NCI-H1417 treated with DMSO at 0.1 percent for 48 hours (cell line): ENCODE results near the gene SNED1.

Experiments
- DNase-seq: peaks from one replicate; lab custom pipeline; 2025; lab: John Stamatoyannopoulos, UW

SNED1 gene

DNA sequence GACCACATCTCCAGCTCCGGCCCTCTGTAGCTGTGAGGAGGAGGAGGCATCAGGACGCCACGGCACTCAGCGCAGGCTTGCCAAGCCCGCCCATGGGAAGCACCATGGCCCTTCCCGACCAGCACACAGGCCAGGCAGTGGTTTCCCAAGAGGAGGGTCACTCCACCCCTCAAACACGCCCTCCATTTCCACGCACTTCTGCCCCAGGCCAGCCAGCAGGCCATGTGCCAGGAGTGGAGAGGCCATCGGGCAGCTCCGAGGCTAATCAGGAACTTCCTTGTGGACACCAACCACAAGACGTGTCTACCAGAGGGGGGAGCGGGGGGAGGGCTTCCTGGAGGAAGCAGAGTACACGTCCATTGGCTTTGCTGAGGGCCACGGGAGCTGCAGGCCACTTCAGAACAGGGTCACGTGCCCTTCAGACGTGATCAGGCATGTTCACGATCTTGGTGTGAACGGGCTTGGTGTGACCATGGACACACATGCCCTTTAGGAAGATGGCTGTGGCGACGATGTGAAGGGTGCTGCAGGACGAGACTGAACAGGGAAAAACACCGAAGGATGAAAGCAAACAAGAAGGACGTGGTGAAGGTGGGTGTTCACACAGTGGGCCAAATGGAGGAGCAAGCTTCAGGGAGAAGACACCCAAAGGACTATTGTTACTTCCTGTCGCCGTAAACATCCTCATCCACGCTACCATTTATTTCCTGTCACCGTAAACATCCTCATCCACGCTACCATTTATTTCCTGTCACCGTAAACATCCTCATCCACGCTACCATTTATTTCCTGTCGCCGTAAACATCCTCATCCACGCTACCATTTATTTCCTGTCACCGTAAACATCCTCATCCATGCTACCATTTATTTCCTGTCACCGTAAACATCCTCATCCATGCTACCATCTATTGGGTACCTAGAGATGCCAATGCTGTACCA is 110.1 kb downstream of the SNED1 start:
- no peak for DNase-seq

GRCh38 chr2:241109210-241110088 is 111.0 kb downstream of the SNED1 start:
- no peak for DNase-seq

DNA sequence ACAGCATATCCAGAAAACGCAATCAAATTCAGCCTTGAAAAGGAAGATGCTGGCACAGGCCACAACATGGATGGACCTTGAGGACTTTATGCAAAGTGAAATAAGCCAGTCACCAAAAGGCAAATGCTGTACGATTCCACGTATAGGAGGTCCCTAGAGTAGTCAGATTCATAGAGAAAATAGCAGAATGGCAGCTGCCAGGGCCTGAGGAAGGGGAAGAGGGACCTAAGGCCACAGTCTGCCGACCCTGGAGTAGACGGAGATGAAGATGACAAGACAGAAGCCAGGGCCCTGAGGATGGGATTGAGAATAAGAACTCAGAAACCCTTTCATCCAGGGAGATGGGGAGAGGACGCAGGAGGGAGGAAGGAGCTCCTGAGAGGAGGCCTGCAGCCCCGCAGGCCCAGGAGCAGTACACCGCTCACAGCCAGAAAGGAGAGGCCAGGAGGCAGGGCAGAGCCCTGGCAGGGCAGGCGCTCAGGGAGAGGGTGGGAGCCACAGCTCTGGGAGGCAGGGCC is 111.7 kb downstream of the SNED1 start:
- no peak for DNase-seq

- no peak for DNase-seq
These were observed 112.4 kb downstream of the SNED1 start for GRCh38 chr2:241110607-241111439.

GRCh38 chr2:241111440-241111805 is 113.0 kb downstream of the SNED1 start:
- DNase-seq = no peak

DNA sequence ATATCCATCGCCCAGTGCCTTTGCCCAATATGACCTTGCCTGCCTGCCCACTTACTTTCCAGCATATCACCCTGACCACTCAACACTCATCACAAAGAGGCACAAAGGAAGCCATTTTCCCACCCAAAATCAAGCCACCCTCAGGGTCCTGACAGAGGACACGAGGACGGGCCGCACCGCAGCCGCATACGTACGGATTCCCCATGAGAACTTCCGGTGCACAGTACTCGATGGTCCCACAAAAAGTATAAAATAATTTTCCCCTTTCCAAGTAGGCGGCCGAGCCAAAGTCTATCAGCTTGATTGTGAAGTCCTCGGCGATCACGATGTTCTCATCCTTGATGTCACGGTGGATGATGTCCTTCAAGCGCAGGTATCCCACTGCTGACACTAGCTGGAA is 113.6 kb downstream of the SNED1 start:
- DNase-seq = no peak

GRCh38 chr2:241112592-241112991 is 114.2 kb downstream of the SNED1 start:
- no peak for DNase-seq

DNA sequence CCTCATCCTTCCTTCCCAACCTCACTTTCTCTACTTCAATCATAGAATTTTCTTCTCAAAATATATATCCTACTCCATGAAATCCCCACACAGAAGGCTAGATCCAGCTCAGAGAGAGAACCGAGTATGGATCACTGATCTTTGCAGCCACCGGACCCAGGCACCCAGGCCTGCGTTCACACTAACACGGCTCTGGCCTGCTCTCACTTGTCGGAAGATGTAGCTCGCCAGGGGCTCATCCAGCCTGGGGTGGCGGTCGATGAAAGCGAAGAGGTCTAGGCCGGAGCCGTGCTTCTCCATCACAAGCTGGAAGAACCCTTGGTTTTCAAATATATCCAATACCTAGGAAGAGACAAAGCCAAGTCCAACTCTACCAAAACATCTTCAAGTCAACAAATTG is 116.4 kb downstream of the SNED1 start:
- DNase-seq = no peak

DNA sequence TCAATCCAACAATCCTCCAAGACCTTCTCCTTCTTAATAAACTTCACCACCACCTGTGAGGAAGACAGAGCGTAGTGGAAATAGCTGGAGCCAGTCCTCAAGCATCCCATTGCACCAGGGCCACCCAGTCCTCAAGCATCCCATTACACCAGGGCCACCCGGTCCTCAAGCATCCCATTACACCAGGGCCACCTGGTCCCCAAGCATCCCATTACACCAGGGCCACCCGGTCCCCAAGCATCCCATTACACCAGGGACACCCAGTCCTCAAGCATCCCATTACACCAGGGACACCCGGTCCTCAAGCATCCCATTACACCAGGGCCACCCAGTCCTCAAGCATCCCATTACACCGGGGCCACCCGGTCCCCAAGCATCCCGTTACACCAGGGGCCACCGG is 116.9 kb downstream of the SNED1 start:
- no peak for DNase-seq

DNA sequence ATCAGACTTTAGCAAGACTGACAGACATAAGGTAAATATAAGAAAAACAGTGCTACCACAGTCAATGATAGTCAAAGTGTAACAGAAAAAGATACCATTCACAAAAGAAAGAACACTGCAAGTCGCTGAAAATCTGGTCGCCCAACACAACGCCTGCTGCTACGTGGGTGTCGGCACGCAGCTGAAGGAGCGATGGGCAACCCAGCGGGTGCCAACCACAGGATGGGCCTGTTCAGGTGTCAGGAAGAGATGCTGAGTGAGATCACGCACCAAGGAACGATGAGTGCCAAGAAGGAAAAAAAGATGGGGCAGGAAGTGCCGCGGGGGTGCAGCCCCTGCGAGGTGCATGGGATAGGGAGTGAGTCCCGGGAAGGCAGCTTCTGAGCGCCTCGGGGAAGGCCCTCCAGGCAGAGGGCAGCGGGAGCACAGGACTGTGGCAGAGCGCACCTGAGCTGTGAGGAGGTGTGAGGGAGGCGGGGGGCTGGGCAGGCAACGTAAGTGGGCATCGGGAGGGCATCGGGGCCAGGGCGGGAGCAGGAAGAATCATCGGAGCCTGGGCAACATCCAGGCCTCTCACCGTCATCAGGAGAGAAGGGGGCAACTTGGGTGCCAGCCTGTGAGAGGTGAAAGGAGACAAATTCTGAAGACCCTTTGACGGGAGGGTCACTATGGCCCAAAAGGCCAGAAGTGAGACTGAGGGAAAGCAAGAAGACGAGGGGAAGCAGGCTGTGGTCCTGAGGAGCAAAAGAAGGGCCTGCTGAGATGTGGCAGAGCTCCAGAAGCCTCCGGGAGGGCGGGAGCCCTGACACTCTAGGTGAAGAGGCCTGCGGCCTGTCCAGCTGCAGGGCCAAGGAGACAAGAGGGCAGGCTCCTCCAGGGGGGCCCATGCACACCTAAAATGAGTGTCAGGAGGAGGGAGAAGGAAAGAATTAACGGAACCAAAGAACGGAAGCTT is 118.5 kb downstream of the SNED1 start:
- DNase-seq = no peak

GRCh38 chr2:241118737-241119505 is 120.5 kb downstream of the SNED1 start:
- DNase-seq = no peak

- DNase-seq = no peak
These were observed 122.0 kb downstream of the SNED1 start for GRCh38 chr2:241120440-241120839.

- no peak for DNase-seq
These were observed 122.6 kb downstream of the SNED1 start for GRCh38 chr2:241121008-241121407.

- DNase-seq = no peak
These were observed 124.1 kb downstream of the SNED1 start for GRCh38 chr2:241122376-241123002.

DNA sequence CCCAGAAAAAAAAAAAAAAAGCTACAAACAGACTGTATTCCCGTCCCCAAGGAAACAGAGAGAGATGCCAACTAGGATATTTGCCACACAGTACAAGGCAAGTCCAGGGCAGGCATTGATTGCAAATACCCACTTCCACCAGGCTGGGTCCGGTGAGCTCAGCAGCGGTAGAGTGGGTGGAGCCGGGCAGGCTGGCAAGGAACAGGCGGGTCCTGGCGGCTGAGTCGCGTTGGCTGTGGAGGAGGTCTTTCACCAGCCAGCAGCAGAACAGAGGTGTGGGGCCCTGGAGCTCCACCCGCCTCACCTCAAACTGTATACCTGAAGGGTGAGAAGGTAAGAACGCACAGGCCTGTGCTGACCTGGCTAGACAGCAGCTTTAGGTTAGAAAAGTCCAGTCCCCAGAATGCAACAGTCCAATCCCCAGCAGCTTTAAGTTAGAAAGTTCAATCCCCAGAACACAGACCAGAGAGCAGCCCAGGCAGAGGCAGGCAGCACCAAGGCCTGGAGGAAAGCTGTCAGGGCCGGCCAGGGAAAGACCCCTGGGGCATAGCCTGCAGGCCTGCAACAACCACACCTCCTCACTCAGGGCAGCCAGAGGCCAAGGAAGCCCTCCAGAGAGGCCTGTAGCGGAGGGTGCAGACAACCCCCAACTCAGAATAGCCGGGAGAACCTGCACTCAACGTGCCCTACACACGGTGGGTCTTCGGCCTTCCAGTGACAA is 125.6 kb downstream of the SNED1 start:
- DNase-seq = no peak

DNA sequence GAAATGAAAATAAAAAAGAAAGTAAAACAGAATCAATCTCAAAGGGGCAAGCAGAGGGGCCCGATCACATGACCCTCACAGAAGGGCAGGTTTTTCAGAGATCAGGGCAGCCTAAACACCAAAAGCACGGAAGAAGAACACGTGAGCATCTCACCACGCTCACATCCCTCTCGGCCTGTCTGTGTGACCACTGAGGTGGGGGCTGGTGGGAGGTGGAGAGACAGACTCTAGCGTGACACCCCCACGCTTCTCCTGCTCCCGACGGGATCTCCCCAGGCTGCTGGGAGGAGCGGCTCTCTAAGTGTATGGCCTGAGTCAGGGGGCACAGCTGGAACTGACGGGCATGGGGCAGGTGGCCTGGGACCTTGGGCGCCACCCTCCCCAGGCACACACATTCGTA is 127.2 kb downstream of the SNED1 start:
- no peak for DNase-seq

DNA sequence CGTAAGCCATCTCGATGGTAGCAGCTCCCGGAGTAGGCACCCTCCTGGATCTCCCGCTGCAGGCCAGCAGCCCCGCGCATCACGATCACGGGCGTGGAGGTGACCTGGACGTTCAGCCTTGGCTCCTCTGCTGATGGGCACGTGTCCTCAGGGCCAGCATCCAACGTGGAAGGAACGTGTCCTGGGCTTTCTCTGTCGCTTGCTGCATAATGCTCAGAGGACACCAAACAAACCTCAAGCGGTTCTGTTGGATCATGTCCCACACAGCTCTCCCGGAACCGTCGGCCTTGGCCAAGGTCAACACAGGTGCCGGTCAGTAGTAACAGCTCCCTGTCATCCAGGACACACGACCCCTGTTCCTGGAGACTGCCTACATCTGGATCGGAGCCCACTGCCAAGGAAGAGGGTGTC is 127.8 kb downstream of the SNED1 start:
- no peak for DNase-seq

GRCh38 chr2:241126771-241127202 is 128.4 kb downstream of the SNED1 start:
- DNase-seq = no peak

DNA sequence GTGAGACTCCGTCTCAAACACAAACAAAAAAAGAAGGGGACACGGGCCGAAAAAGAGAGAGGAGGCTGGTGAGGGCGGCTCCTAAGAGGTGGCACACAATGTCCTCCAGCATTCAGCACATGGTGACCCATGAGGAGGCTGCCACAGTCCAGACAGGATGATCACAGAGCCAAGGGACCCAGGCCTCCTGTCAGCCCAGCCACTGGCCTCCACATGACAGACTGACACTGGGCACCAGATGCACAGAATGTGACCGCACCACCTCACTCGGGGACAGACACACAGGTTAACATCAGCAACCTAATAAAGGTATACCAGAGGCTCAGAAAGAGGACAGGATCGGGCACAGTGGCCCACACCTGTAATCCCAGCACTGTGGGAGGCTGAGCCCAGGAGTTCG is 129.8 kb downstream of the SNED1 start:
- DNase-seq = no peak
